NCI-H2227 (cell line): ENCODE results near the gene SMS.
"Not testable (repeated sequence)": the region's sequence is repeated elsewhere in the genome, so short reads cannot be mapped to it uniquely, and the experiment has no call there.

Source experiments
- DNase-seq: peaks from one replicate; lab custom pipeline; 2025; ENCODE audit not compliant: unreplicated experiment; lab: John Stamatoyannopoulos, UW

Gene SMS

DNA sequence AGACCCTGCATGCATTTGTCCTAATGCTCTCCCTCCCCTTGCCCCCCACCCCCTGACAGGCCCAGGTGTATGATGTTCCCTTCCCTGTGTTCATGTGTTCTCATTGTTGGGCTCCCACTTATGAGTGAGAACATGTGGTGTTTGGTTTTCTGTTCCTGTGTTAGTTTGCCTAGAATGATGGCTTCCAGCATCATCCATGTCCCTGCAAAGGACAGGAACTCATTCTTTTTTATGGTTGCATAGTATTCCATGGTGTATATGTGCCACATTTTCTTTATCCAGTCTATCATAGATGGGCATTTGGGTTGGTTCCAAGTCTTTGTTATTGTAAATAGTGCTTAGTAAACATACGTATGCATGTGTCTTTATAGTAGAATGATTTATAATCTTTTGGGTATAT is 10.0 kb downstream of the SMS start:
- DNase-seq: not testable (repeated sequence)

DNA sequence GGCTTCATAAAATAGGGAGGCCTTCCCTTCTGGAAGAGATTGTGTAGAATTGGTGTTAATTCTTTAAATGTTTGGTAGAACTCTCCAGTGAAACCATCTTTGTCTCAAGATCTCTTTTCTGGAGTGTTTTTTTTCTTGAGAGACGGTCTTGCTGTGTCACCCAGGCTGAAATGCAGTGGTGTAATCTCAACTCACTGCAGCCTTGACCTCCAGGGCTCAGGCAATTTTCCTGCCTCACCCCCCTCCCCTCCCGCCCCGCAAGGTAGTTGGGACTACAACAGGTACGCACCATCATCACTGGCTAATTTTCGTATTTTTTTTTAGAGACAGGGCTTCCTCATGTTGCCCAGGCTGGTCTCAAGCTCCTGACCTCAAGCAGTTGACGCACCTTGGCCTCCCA is 12.1 kb downstream of the SMS start:
- DNase-seq: no peak

DNA sequence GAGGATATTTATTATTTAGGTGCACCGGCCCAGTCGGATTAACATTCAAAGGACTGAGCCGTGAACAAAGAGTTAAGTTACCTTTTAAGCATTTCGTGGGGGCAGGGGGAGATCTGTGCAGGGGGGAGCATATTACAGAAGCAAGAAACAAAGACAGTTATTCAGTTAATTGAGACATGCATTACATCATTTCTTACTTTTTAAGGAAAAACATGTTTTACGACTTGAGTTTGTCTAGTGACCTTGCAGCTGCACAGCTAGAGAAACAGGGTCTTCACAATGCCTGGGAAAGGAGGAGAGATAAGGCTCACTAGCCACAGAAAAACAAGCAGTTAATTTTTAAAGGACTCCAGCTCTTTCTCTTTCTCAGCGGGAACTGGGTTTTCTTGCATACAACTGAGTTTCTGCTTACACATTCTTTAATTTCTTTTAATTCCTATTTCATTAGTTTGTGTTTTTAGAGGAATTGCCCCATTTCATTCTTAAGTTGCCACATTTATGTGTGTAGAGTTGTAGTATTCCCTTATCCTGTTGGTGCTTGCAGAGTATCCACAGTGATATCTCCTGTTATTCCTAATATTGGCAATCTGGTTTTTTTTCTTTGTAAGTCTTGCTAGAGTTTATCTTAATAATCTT is 12.8 kb downstream of the SMS start:
- not testable (repeated sequence) for DNase-seq

DNA sequence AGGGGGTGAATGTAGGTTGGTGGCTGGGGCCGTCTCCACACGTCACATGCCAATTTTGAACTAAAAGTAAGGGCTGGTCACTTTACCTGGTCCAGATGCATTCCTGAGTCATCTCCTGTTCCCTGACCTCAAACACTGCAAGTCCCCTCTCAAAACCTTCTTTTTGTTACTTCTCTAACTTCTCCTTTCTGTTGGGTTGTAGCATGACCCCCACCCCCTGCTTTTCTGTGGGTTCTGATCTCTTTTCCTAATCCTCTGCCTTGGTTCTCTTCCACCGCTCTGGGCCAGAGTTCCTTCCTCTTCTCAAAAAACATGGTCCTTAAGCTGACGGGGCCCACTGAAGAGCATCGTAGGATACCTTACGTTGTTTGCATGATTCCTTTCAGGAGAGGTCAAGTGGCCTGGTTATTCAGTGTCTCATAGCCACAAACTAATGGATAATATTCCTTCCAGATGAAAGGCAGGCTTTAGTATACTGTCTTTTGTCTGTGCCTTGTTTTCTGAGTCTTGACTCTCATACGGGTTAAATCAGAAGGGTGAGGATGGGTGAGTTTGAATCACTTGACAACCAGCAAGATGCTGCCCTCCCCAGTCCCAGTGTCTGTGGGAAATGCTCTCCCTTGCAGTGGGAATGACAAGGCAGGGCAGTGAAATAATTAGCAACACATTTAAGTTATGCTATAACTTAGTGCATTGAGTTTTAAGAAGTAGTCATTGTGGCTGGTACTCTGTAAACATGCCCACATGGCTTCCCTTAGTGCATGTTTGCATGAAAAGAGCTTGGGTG is 15.1 kb downstream of the SMS start:
- no peak for DNase-seq

GRCh38 chrX:21956783-21957182 is 16.3 kb downstream of the SMS start:
- DNase-seq: no peak

DNA sequence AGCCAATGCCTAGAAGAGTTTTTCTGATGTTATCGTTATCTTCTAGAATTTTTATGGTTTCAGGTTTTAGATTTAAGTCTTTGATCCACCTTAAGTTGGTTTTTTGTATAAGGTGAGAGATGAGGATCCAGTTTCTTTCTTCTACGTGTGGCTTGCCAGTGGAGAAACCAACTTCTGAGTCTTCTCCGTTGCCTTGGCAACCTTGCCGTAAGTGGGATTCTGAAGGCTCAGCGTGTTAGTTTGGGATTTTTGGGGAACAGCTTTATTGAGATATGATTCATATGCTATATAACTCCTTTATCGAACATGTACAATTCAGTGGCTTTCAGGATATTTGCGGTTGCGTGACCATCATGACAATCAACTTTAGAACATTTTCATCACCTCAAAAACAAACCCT is 17.7 kb downstream of the SMS start:
- no peak for DNase-seq

DNA sequence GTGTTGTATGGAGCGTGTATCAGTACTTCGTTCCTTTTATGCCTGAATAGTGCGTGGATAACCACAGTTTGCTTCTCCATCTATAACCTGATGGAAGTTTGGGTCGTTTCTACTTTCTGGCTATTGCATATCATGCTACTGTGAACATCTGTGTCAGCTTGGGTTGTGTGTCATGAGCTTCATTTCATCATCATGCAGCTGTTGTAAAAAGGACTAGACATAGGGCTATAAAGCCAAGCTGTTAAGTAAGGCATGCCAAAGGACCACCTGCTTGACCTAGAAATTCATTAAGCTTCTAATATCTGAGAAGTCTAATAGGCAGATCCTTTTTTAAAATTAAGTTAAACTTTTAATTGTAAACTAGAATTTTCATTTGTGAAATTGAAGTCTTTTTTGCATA is 18.4 kb downstream of the SMS start:
- no peak for DNase-seq

GRCh38 chrX:21959362-21960051 is 19.0 kb downstream of the SMS start:
- no peak for DNase-seq

GRCh38 chrX:21960569-21961541 is 20.3 kb downstream of the SMS start:
- DNase-seq: no peak

GRCh38 chrX:21962361-21962760 is 21.9 kb downstream of the SMS start:
- DNase-seq: no peak

DNA sequence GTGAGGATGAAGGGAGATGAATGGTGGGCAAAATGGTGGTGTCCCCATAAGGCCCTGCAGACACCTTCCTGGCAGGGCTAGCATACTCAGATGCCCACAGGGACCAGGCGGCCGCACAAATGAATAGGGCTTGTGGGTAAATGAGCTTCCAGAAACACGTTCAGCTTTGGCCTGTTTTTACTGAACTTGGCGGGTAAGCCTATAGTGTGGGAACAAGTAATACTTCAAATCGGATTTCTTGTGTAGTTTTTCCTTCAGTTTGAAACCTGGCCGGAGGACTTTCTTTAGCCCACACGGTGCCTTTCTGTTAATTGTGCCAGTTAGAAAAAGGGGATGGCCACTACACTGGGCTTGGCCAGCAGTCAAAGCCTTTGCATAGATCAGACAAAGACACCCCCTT is 22.8 kb downstream of the SMS start:
- no peak for DNase-seq

GRCh38 chrX:21963731-21964405 is 23.4 kb downstream of the SMS start:
- no peak for DNase-seq

- no peak for DNase-seq
These were observed 26.4 kb downstream of the SMS start for GRCh38 chrX:21966866-21967265.

GRCh38 chrX:21968333-21968732 is 27.8 kb downstream of the SMS start:
- no peak for DNase-seq

DNA sequence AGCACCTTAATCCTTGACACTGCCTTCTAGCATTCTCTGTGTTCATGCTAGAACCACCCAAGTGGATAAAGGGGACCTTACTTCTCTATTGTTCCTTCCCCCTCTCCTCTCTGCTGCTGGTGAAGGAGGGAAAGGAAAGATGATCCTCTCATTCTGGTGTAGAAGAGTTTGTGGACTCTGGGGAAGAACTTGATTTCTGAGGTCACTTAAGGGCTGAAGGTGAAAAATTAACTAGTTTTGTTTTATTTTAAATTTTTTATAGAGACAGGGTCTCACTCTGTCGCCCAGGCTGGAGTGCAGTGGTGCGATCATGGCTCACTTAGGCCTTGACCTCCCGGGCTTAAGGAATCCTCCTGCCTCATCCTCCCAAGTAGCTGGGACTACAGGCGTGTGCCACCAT is 29.8 kb downstream of the SMS start:
- DNase-seq: no peak

- no peak for DNase-seq
These were observed 31.5 kb downstream of the SMS start for GRCh38 chrX:21972046-21972445.

DNA sequence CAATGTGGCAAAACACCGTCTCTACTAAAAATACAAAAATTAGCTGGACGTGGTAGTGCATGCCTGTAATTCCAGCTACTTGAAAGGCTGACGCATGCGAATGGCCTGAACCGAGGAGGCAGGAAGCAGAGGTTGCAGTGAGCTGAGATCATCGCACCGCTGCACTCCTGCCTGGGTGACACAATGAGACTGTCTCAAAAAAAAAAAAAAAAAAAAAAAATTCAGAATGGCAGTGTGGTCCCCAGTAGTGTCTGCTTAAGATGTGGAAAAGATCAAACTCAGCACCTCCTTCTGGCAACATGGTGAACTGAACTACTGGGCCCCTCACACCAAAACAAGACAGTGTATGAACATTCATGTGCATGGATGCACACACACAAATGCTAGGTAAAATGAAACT is 32.2 kb downstream of the SMS start:
- peak; percentile 29 for DNase-seq

DNA sequence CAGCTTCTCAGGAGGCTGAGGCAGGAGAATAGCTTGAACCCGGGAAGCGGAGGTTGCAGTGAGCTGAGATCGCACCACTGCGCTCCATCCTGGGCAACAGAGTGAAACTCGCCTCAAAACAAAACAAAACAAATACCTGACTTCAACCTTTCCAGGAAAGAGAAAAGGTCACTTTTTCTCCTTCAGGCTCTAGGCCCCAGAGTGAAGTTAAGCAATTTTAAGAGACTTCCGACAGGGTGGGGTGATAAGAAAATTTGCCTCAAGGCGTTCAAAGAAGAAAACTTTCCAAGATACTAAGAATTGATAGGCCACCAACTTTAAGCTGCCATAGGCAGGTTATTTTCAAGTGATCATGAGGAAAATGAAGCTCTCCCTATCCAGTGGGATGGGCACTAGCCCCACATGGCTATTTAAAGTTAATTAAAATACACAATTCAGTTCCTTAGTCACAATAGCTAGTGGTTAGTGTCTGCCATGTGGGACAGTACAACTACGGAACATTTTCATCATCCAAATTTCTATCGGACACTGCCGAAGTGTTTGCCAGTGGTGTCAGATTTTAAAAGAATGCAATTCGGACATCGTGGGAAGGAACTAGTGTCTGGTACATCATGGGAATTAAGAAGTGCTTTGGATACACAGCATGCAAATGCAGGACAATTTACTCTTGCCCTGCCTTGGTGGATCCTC is 33.0 kb downstream of the SMS start:
- no peak for DNase-seq

GRCh38 chrX:21974011-21974385 is 33.5 kb downstream of the SMS start:
- no peak for DNase-seq

- DNase-seq: no peak
These were observed 34.7 kb downstream of the SMS start for GRCh38 chrX:21975242-21975641.
